PFSK-1 (cell line): ENCODE measurements around the gene C1QTNF3.

Source experiments
- POLR2AphosphoS5 ChIP-seq: IDR thresholded peaks from 2 replicates; pipeline ENCODE4 v1.6.1; 2012; ENCODE audit warnings: low read depth, mild to moderate bottlenecking, control low read depth, low read length, moderate library complexity
- SIN3A ChIP-seq: IDR thresholded peaks from 2 replicates; pipeline ENCODE4 v1.6.1; 2012; ENCODE audit warnings: mild to moderate bottlenecking, low read length, moderate library complexity, borderline replicate concordance; ENCODE audit not compliant: insufficient read depth
- TF ChIP-seq, protein P1 (sequence below), 2 experiments: IDR thresholded peaks; 2 replicates each; pipeline versions ENCODE4 v1.6.1 to v1.8.0; 2011 to 2012; ENCODE audit warnings: low read depth in 2 of 2, low read length in 2 of 2, control low read depth in 1 of 2, inconsistent platforms in 1 of 2, mild to moderate bottlenecking in 1 of 2, moderate library complexity in 1 of 2; ENCODE audit not compliant: insufficient read depth in 1 of 2

DNA sequence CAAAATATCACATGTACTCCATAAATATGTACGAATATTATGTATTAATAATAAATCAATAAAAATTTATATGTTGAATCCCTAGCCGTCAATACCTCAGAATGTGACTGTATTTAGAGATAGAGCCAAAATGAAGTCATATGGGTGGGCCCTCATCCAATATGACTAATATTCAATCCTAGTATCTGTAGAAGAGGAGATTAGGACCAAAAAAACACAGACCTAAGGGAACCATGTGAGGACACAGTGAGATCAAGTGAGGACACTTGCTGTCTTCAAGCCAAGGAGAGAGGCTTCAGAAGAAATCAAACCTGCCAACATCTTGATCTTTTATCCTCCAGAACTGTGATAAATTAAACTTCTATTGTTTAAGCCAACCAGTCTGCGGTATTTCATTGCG is 31.5 kb downstream of the C1QTNF3 start:
- TF ChIP-seq SIN3A (no peak), POLR2AphosphoS5 (no peak)
- TF ChIP-seq, protein P1, sequence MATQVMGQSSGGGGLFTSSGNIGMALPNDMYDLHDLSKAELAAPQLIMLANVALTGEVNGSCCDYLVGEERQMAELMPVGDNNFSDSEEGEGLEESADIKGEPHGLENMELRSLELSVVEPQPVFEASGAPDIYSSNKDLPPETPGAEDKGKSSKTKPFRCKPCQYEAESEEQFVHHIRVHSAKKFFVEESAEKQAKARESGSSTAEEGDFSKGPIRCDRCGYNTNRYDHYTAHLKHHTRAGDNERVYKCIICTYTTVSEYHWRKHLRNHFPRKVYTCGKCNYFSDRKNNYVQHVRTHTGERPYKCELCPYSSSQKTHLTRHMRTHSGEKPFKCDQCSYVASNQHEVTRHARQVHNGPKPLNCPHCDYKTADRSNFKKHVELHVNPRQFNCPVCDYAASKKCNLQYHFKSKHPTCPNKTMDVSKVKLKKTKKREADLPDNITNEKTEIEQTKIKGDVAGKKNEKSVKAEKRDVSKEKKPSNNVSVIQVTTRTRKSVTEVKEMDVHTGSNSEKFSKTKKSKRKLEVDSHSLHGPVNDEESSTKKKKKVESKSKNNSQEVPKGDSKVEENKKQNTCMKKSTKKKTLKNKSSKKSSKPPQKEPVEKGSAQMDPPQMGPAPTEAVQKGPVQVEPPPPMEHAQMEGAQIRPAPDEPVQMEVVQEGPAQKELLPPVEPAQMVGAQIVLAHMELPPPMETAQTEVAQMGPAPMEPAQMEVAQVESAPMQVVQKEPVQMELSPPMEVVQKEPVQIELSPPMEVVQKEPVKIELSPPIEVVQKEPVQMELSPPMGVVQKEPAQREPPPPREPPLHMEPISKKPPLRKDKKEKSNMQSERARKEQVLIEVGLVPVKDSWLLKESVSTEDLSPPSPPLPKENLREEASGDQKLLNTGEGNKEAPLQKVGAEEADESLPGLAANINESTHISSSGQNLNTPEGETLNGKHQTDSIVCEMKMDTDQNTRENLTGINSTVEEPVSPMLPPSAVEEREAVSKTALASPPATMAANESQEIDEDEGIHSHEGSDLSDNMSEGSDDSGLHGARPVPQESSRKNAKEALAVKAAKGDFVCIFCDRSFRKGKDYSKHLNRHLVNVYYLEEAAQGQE (IDR thresholded peaks at IDR 0.05; ENCODE audit: insufficient read depth in 1 of 2, low read depth in 2 of 2, low read length in 2 of 2), result no peak
